PFSK-1 (cell line): ENCODE data around the gene SLC39A10.

Source experiments
- FOXP2 ChIP-seq: optimal IDR thresholded peaks from 2 replicates; pipeline ENCODE3; 2011; ENCODE audit warnings: borderline replicate concordance, control low read depth, inconsistent platforms; ENCODE audit not compliant: insufficient read depth; ENCODE audit errors: extremely low read length, extremely low read depth
- POLR2AphosphoS5 ChIP-seq: IDR thresholded peaks from 2 replicates; pipeline ENCODE4 v1.6.1; 2012; ENCODE audit warnings: low read depth, mild to moderate bottlenecking, control low read depth, low read length, moderate library complexity
- SIN3A ChIP-seq: IDR thresholded peaks from 2 replicates; pipeline ENCODE4 v1.6.1; 2012; ENCODE audit warnings: mild to moderate bottlenecking, low read length, moderate library complexity, borderline replicate concordance; ENCODE audit not compliant: insufficient read depth
- TAF1 ChIP-seq: IDR thresholded peaks from 2 replicates; pipeline ENCODE4 v1.6.1; 2012; ENCODE audit warnings: low read length, control low read depth, borderline replicate concordance; ENCODE audit not compliant: insufficient read depth
- TF ChIP-seq, protein P1 (sequence below), 2 experiments: IDR thresholded peaks; 2 replicates each; pipeline versions ENCODE4 v1.6.1 to v1.8.0; 2011 to 2012; ENCODE audit warnings: low read depth in 2 of 2, low read length in 2 of 2, control low read depth in 1 of 2, inconsistent platforms in 1 of 2, mild to moderate bottlenecking in 1 of 2, moderate library complexity in 1 of 2; ENCODE audit not compliant: insufficient read depth in 1 of 2

SLC39A10 gene

GRCh38 chr2:195768431-195768830 lies 111.4 kb downstream of the SLC39A10 start:
- TF ChIP-seq SIN3A (no peak), TAF1 (no peak), POLR2AphosphoS5 (no peak), FOXP2 (no peak)
- TF ChIP-seq, protein P1, sequence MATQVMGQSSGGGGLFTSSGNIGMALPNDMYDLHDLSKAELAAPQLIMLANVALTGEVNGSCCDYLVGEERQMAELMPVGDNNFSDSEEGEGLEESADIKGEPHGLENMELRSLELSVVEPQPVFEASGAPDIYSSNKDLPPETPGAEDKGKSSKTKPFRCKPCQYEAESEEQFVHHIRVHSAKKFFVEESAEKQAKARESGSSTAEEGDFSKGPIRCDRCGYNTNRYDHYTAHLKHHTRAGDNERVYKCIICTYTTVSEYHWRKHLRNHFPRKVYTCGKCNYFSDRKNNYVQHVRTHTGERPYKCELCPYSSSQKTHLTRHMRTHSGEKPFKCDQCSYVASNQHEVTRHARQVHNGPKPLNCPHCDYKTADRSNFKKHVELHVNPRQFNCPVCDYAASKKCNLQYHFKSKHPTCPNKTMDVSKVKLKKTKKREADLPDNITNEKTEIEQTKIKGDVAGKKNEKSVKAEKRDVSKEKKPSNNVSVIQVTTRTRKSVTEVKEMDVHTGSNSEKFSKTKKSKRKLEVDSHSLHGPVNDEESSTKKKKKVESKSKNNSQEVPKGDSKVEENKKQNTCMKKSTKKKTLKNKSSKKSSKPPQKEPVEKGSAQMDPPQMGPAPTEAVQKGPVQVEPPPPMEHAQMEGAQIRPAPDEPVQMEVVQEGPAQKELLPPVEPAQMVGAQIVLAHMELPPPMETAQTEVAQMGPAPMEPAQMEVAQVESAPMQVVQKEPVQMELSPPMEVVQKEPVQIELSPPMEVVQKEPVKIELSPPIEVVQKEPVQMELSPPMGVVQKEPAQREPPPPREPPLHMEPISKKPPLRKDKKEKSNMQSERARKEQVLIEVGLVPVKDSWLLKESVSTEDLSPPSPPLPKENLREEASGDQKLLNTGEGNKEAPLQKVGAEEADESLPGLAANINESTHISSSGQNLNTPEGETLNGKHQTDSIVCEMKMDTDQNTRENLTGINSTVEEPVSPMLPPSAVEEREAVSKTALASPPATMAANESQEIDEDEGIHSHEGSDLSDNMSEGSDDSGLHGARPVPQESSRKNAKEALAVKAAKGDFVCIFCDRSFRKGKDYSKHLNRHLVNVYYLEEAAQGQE (IDR thresholded peaks at IDR 0.05; ENCODE audit: insufficient read depth in 1 of 2, low read depth in 2 of 2, low read length in 2 of 2), result no peak

- no peak for TF ChIP-seq POLR2AphosphoS5
- TF ChIP-seq SIN3A, result no peak
- TF ChIP-seq, protein P1 (IDR thresholded peaks at IDR 0.05; ENCODE audit: insufficient read depth in 1 of 2, low read depth in 2 of 2, low read length in 2 of 2), result no peak
- no peak for TF ChIP-seq TAF1
These were observed 112.9 kb downstream of the SLC39A10 start for GRCh38 chr2:195769975-195770374.

DNA sequence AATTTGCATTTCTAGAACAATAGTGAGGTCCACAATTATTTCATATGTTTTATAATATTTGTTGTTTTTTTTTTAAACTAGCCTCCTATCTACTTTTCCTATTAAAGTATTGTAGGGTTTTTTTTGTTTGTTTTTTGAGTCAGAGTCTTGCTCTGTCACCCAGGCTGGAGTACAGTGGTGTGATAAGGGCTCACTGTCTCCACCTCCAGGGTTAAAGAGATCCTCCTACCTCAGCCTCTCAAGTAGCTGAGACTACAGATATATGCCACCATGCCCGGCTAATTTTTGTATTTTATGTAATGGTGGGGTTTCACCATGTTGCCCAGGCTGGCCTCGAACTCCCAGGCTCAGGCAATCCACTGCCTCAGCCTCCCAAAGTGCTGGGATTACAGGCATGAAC lies 122.5 kb downstream of the SLC39A10 start:
- TF ChIP-seq FOXP2, result no peak
- no peak for TF ChIP-seq TAF1
- TF ChIP-seq, protein P1 (IDR thresholded peaks at IDR 0.05; ENCODE audit: insufficient read depth in 1 of 2, low read depth in 2 of 2, low read length in 2 of 2), result no peak
- no peak for TF ChIP-seq SIN3A
- no peak for TF ChIP-seq POLR2AphosphoS5

GRCh38 chr2:195782156-195782555 lies 125.1 kb downstream of the SLC39A10 start:
- TF ChIP-seq POLR2AphosphoS5, result no peak
- TF ChIP-seq TAF1, result no peak
- no peak for TF ChIP-seq FOXP2
- TF ChIP-seq SIN3A, result no peak
- TF ChIP-seq, protein P1 (IDR thresholded peaks at IDR 0.05; ENCODE audit: insufficient read depth in 1 of 2, low read depth in 2 of 2, low read length in 2 of 2), result no peak
